Loucy (cell line): ENCODE results near the gene ASXL1.

Experiments used
- H2AFZ ChIP-seq: fragments of 200-600 bp; sonication (generic); 2 replicates; pipeline ENCODE4 v1.6.0; 2016; ENCODE audit warnings: antibody characterized with exemption, mild to moderate bottlenecking, low read length, moderate library complexity
- H3F3A ChIP-seq: fragments of 200-600 bp; 2 replicates; pipeline ENCODE4 v1.6.0; 2016; ENCODE audit warnings: antibody characterized with exemption, low read depth, mild to moderate bottlenecking
- H3K27me3 ChIP-seq: fragments of 200-600 bp; sonication (generic); 2 replicates; pipeline ENCODE4 v1.6.1; 2014; ENCODE audit warnings: low read length, mild to moderate bottlenecking; ENCODE audit not compliant: insufficient read depth, poor library complexity, severe bottlenecking
- H3K36me3 ChIP-seq: fragments of 200-600 bp; sonication (generic); 2 replicates; pipeline ENCODE4 v1.6.1; 2016; ENCODE audit warnings: low read length; ENCODE audit not compliant: insufficient read depth
- H3K4me1 ChIP-seq: fragments of 200-600 bp; sonication (generic); 2 replicates; pipeline ENCODE4 v1.5.1; 2014; ENCODE audit warnings: low read length, mild to moderate bottlenecking; ENCODE audit not compliant: insufficient read depth, poor library complexity, severe bottlenecking
- H3K4me2 ChIP-seq: fragments of 200-600 bp; sonication (generic); 2 replicates; pipeline ENCODE4 v1.6.0; 2014; ENCODE audit warnings: antibody characterized with exemption, low read length, low read depth, mild to moderate bottlenecking; ENCODE audit not compliant: poor library complexity, severe bottlenecking
- H3K4me3 ChIP-seq: fragments of 200-600 bp; sonication (generic); 2 replicates; pipeline ENCODE4 v1.5.1; 2014; ENCODE audit warnings: low read length, mild to moderate bottlenecking, mixed read lengths; ENCODE audit not compliant: poor library complexity, severe bottlenecking
- H3K79me2 ChIP-seq: fragments of 200-600 bp; sonication (generic); 2 replicates; pipeline ENCODE4 v1.6.1; 2014; ENCODE audit warnings: low read length; ENCODE audit not compliant: insufficient read depth
- H3K9ac ChIP-seq: fragments of 200-600 bp; sonication (generic); 2 replicates; pipeline ENCODE4 v1.6.0; 2014; ENCODE audit warnings: mild to moderate bottlenecking, low read depth, low read length, moderate library complexity; ENCODE audit not compliant: poor library complexity, severe bottlenecking
- H3K9me2 ChIP-seq: fragments of 200-600 bp; sonication (generic); replicated peaks from 2 replicates; pipeline ENCODE4 v1.6.1; 2016; ENCODE audit warnings: low read depth, low read length, mixed read lengths
- H3K9me3 ChIP-seq: fragments of 200-600 bp; sonication (generic); 2 replicates; pipeline ENCODE4 v1.6.1; 2014; ENCODE audit warnings: mild to moderate bottlenecking, antibody characterized with exemption, low read length, low read depth; ENCODE audit not compliant: insufficient read depth
- H4K20me1 ChIP-seq: fragments of 200-600 bp; sonication (generic); 2 replicates; pipeline ENCODE4 v1.6.0; 2014; ENCODE audit warnings: antibody characterized with exemption, low read length, mild to moderate bottlenecking; ENCODE audit not compliant: insufficient read depth, poor library complexity, severe bottlenecking
- CTCF ChIP-seq: fragments of 200-600 bp; sonication (generic); conservative IDR thresholded peaks from 2 replicates; pipeline ENCODE4 v1.5.1; 2014; ENCODE audit warnings: mild to moderate bottlenecking, antibody characterized with exemption, low read length
- EZH2phosphoT487 ChIP-seq: fragments of 200-600 bp; IDR thresholded peaks from 2 replicates; pipeline ENCODE4 v1.6.1; 2018; ENCODE audit warnings: antibody characterized with exemption, mild to moderate bottlenecking, moderate library complexity, borderline replicate concordance

The ASXL1 gene

GRCh38 chr20:32358883-32359632, 927 bp downstream of the ASXL1 start:
- Histone ChIP-seq H3K36me3 (no peaks in the 10 kb centered on the region), H3K9me2 (no peaks in the 10 kb centered on the region), H3K9ac (peak overlapping the region; percentile 89), H3F3A (no peaks in the 10 kb centered on the region), H3K4me1 (peaks cover 32% of the 10 kb centered on the region), H3K9me3 (no peaks in the 10 kb centered on the region), H3K4me3 (peak overlapping the region; percentile 93), H4K20me1 (peaks cover 47% of the 10 kb centered on the region), H3K79me2 (peaks cover 63% of the 10 kb centered on the region), H2AFZ (no peak overlapping the region), H3K27me3 (no peaks in the 10 kb centered on the region), H3K4me2 (peak overlapping the region; percentile 87)
- TF ChIP-seq EZH2phosphoT487 (no peak), CTCF (no peak)

GRCh38 chr20:32359633-32360332, 1.7 kb downstream of the ASXL1 start:
- Histone ChIP-seq H3K4me3 (peak overlapping the region; percentile 93), H3K4me2 (peak overlapping the region; percentile 87), H3K9ac (peak overlapping the region; percentile 89), H3K9me2 (no peaks in the 10 kb centered on the region), H3K36me3 (no peaks in the 10 kb centered on the region), H2AFZ (no peak overlapping the region), H3K27me3 (no peaks in the 10 kb centered on the region), H3K79me2 (peaks cover 71% of the 10 kb centered on the region), H4K20me1 (peaks cover 53% of the 10 kb centered on the region), H3K9me3 (no peaks in the 10 kb centered on the region), H3K4me1 (peaks cover 36% of the 10 kb centered on the region), H3F3A (no peaks in the 10 kb centered on the region)
- TF ChIP-seq EZH2phosphoT487, result no peak
- TF ChIP-seq CTCF, result no peak

GRCh38 chr20:32360333-32360634, 2.2 kb downstream of the ASXL1 start:
- Histone ChIP-seq H3K9me2 (no peaks in the 10 kb centered on the region), H3K4me1 (peaks cover 41% of the 10 kb centered on the region), H3K36me3 (no peaks in the 10 kb centered on the region), H2AFZ (no peak overlapping the region), H4K20me1 (peaks cover 58% of the 10 kb centered on the region), H3K4me3 (peak overlapping the region; percentile 93), H3K79me2 (peaks cover 76% of the 10 kb centered on the region), H3K4me2 (peak overlapping the region; percentile 87), H3K9me3 (no peaks in the 10 kb centered on the region), H3K27me3 (no peaks in the 10 kb centered on the region), H3K9ac (peak overlapping the region; percentile 89), H3F3A (no peaks in the 10 kb centered on the region)
- no peak for TF ChIP-seq EZH2phosphoT487
- no peak for TF ChIP-seq CTCF
